HG03558 (cell line): ENCODE data around the gene BLVRB.
"Not testable (repeated sequence)": the region's sequence is repeated elsewhere in the genome, so short reads cannot be mapped to it uniquely, and the experiment has no call there.

Source experiments
- ATAC-seq: cut with Tn5 transposase; IDR thresholded peaks from one replicate; pipeline ENCODE4 v1.9.1; 2021; ENCODE audit warnings: moderate number of reproducible peaks; ENCODE audit not compliant: unreplicated experiment; ENCODE audit errors: extremely low read depth

The BLVRB gene

GRCh38 chr19:40411958-40412499 lies 53.5 kb downstream of the BLVRB start:
- no peak for ATAC-seq

DNA sequence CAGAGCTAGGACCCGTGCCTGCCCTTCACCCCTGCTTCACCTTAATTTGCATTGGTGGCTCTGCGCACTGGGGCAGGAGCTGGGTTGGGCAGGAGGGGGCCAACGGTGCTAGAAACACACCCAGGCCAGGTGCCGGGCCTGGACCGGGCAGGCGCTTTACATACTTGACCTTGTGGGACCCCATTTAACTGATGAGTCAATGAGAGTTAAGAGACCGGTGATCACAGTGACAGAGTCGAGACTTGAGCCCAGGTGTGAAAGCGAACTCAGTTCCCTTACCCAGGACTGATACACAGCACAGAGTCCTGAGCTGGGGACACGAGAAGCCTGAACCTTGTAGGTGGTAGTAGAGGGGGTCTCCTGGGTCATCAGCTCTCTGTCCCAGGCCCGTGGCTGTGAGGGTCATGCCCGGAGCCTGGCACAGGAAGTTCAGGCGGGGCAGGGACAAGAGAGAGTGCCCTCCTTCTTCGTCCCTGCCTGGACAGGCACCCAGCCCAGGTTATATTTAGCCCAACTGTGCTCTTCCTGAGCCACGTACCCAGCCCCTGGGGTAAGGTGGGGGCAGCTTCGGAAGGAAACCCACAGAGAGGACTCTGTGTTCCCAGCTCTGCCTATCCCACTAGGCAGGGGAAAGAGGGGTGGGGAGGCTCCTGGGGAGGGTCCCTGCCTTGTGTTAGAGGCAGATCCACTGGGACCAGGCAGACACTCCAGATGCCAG lies 54.3 kb downstream of the BLVRB start:
- no peak for ATAC-seq

GRCh38 chr19:40410030-40410389 lies 55.5 kb downstream of the BLVRB start:
- no peak for ATAC-seq

- not testable (repeated sequence) for ATAC-seq
Measured at GRCh38 chr19:40408598-40408925, 57.0 kb downstream of the BLVRB start.

DNA sequence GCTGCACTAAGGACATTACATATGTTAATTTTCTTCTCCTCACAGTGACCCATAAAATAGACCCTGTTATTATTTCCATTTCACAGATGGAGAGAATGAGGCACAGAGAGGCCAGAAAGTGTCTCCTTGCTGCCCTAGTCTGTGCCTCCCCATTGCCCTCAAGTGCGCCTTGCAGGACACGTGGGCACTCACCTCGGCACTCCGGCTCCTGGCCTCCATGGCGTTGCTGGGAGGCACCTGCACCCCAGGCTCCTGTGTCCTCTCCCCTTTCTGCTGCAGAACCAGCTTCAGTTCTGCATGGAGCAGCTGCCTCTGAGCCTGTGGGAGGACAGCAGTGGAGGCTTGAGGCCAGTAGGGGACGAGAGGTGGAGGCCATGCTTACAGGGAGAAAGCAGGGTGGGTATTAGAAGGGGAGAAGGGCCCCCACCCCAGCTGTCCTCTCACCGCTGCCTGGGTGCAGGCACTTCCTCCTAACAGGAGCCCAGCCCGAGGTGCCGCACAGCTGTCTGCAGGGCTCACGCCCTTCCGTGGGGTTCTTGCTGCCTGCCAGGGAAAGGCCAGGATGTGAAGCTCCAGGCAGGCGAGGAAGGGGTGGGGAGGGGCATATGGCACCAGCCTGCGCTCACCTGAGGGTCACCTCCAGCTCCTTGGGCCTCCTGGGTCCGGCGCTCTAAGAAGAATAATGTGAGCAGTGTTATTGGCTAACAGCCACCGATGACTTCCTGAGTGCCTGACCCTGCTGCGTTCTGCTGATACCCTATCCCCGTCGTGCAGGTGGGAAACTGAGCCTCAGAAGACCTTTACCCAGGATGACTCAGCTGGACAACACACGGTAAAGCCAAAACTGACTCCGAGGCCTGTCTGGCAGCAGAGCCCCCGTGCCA lies 57.6 kb downstream of the BLVRB start:
- no peak for ATAC-seq

- no peak for ATAC-seq
Measured at GRCh38 chr19:40403262-40403984, 62.1 kb downstream of the BLVRB start.

DNA sequence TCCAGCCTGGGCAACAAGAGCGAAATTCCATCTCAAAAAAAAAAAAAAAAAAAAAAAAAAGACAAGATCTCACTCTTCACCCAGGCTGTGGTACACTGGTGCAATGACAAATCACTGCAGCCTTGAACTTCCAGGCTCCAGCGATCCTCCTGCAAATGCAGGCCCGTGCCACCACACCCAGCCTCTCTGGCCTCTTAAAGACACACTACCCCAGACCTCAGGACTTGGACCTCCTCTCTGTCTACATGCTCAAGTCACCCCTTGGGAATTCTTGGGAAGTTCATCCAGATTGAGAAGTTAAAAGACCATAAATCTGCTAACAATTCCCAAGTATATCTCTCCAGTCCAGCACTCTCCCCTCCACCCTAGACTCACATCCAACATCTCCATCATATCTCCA lies 65.0 kb downstream of the BLVRB start:
- ATAC-seq: no peak

DNA sequence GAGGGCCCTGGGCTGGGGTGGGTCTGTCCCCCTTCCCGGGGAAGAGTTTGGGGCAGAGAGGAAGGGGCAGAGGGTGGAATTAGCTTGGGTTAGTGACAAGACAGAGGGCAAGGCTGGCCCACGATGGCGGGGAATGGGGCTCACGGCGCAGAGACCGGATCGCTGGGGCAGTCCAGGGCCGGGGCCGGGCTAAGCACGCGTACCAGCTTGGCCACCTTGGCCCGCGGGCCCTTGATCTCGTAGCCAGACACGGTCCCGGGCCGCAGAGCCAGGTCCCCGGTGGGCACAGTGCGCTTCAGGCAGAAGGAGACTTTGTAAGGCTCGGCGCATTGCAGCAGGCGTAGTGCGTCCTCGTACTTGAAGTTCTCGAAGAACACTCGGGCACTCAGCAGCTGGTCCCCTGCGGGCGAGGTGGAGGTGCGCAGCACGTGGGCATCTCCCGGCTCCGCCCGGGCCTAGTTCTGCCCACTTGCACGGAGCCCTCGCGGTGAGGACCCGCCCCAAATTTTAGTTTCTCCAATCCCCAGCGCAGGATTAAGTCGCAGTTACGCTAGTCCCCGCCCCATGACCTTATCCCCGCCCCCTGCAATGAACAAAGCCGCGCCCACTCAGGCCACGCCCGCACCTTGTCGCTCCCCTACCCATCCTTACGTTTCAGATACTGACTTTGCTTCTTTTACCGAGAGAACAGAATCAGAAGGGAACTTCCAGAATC lies 67.0 kb downstream of the BLVRB start:
- no peak for ATAC-seq
